MM.1S (cell line): ENCODE results near the gene CCDC157.

Experiments used
- DNase-seq: peaks from one replicate; pipeline ENCODE4 v3.0.0-alpha.2; 2015
- H2AFZ ChIP-seq: fragments of 300-600 bp; sonication (generic); 2 replicates; pipeline ENCODE4 v1.6.0; 2016; ENCODE audit warnings: antibody characterized with exemption, low read length
- H3F3A ChIP-seq: fragments of 300-600 bp; sonication (generic); 2 replicates; pipeline ENCODE4 v1.6.1; 2016; ENCODE audit warnings: mild to moderate bottlenecking, antibody characterized with exemption, low read length, moderate library complexity, mixed read lengths; ENCODE audit not compliant: insufficient read depth
- H3K27ac ChIP-seq: fragments of 300-600 bp; sonication (generic); 2 replicates; pipeline ENCODE4 v1.5.1; 2016; ENCODE audit warnings: mild to moderate bottlenecking, low read length
- H3K27me3 ChIP-seq: fragments of 300-600 bp; sonication (generic); replicated peaks from 2 replicates; pipeline ENCODE4 v1.6.0; 2016; ENCODE audit warnings: low read length; ENCODE audit not compliant: insufficient read depth
- H3K36me3 ChIP-seq: fragments of 300-600 bp; sonication (generic); replicated peaks from 2 replicates; pipeline ENCODE4 v1.6.1; 2016; ENCODE audit warnings: mild to moderate bottlenecking, low read length, mixed read lengths; ENCODE audit not compliant: insufficient read depth
- H3K4me1 ChIP-seq: fragments of 300-600 bp; sonication (generic); 2 replicates; pipeline ENCODE4 v1.6.1; 2016; ENCODE audit warnings: low read length, mixed read lengths
- H3K4me2 ChIP-seq: fragments of 300-600 bp; sonication (generic); 2 replicates; pipeline ENCODE4 v1.6.0; 2016; ENCODE audit warnings: low read depth, low read length
- H3K4me3 ChIP-seq: fragments of 300-600 bp; sonication (generic); 2 replicates; pipeline ENCODE4 v1.5.1; 2016; ENCODE audit warnings: low read length, mixed read lengths
- H3K79me2 ChIP-seq: fragments of 300-600 bp; sonication (generic); 2 replicates; pipeline ENCODE4 v1.6.1; 2016; ENCODE audit warnings: mixed run types, low read length, mixed read lengths
- H3K9ac ChIP-seq: fragments of 300-600 bp; sonication (generic); 2 replicates; pipeline ENCODE4 v1.6.1; 2016; ENCODE audit warnings: low read length, mixed read lengths
- H3K9me2 ChIP-seq: fragments of 300-600 bp; sonication (generic); replicated peaks from 2 replicates; pipeline ENCODE4 v1.6.1; 2016; ENCODE audit warnings: mild to moderate bottlenecking, low read length, mixed read lengths; ENCODE audit not compliant: insufficient read depth
- H3K9me3 ChIP-seq: fragments of 300-600 bp; sonication (generic); replicated peaks from 2 replicates; pipeline ENCODE4 v1.6.1; 2016; ENCODE audit warnings: mild to moderate bottlenecking, low read length, mixed read lengths; ENCODE audit not compliant: insufficient read depth
- H4K20me1 ChIP-seq: fragments of 300-600 bp; sonication (generic); 2 replicates; pipeline ENCODE4 v1.6.1; 2016; ENCODE audit warnings: mild to moderate bottlenecking, low read length, moderate library complexity, mixed read lengths; ENCODE audit not compliant: insufficient read depth
- EZH2 ChIP-seq: fragments of 300-600 bp; sonication (generic); optimal IDR thresholded peaks from 2 replicates; pipeline ENCODE3; 2017; ENCODE audit warnings: low read depth, mild to moderate bottlenecking, antibody characterized with exemption, low read length, mixed read lengths
- EZH2phosphoT487 ChIP-seq: fragments of 300-600 bp; sonication (generic); IDR thresholded peaks from 2 replicates; pipeline ENCODE4 v1.6.1; 2018; ENCODE audit warnings: antibody characterized with exemption, low read length
- TF ChIP-seq, protein P1 (sequence below): fragments of 300-600 bp; sonication (generic); IDR thresholded peaks from 2 replicates; pipeline ENCODE4 v1.5.1; 2016; ENCODE audit warnings: antibody characterized with exemption, low read length, mixed read lengths

CCDC157 gene

DNA sequence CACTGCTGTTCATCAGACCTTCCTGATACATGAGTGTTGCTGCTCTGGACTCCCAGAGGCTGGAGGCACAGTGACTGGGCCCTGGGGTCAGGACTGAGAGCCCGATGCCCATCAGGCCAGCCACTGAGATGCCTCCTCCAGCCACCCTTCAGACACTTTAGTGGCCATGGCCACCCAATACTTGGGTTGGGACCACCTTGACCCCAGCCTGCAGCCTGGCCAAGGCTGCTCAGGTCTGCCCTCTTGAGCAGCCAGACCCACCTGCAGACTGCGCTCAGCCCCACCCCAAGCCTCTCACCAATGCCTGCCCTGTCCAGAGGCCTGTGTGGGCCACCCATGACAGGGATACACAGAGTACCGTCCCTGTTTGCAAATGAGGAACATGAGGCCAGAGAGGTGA lies 26.3 kb downstream of the CCDC157 start:
- Histone ChIP-seq H3K27me3 (no peaks in the 10 kb centered on the region), H3K79me2 (no peaks in the 10 kb centered on the region), H3K9me3 (no peaks in the 10 kb centered on the region), H3K9me2 (no peaks in the 10 kb centered on the region), H3K4me2 (no peak overlapping the region), H3K4me3 (no peak overlapping the region), H3K4me1 (0 out of 2 replicates have a peak, but pooled peaks cover 7% of the 10 kb centered on the region), H3K9ac (no peak overlapping the region), H3K27ac (no peak overlapping the region), H3F3A (no peaks in the 10 kb centered on the region), H4K20me1 (no peaks in the 10 kb centered on the region), H3K36me3 (no peaks in the 10 kb centered on the region), H2AFZ (no peak overlapping the region)
- TF ChIP-seq EZH2 (no peak), EZH2phosphoT487 (no peak)
- TF ChIP-seq, protein P1, sequence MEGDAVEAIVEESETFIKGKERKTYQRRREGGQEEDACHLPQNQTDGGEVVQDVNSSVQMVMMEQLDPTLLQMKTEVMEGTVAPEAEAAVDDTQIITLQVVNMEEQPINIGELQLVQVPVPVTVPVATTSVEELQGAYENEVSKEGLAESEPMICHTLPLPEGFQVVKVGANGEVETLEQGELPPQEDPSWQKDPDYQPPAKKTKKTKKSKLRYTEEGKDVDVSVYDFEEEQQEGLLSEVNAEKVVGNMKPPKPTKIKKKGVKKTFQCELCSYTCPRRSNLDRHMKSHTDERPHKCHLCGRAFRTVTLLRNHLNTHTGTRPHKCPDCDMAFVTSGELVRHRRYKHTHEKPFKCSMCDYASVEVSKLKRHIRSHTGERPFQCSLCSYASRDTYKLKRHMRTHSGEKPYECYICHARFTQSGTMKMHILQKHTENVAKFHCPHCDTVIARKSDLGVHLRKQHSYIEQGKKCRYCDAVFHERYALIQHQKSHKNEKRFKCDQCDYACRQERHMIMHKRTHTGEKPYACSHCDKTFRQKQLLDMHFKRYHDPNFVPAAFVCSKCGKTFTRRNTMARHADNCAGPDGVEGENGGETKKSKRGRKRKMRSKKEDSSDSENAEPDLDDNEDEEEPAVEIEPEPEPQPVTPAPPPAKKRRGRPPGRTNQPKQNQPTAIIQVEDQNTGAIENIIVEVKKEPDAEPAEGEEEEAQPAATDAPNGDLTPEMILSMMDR, result no peak
- no peak for DNase-seq

DNA sequence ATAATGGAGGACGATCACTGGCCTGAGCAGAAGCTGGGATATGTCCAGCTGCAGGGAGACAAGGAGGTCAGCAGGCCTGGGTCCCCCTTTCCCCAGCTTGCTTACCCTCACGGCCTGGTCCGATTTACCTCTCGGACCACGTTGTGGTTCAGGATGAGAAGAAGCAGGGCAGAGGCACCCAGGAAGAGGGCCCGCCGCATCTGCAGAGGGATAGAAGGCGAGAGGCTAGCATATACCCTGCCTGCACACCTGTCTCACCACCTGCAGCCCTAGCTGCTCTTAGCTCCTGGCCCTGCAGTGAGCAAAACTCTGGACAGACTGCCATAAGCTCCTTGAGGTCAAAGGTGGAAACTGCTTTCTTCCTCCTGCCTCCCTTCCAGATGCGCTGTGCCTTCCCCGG lies 29.1 kb downstream of the CCDC157 start:
- Histone ChIP-seq H3K9ac (no peak overlapping the region), H3K79me2 (no peaks in the 10 kb centered on the region), H3K27ac (no peak overlapping the region), H3K4me1 (0 out of 2 replicates have a peak, but pooled peaks cover 7% of the 10 kb centered on the region), H3K36me3 (no peaks in the 10 kb centered on the region), H3K4me3 (no peak overlapping the region), H4K20me1 (no peaks in the 10 kb centered on the region), H3K9me2 (no peaks in the 10 kb centered on the region), H3K27me3 (no peaks in the 10 kb centered on the region), H3K9me3 (no peaks in the 10 kb centered on the region), H3F3A (no peaks in the 10 kb centered on the region), H3K4me2 (0 out of 2 replicates have a peak overlapping the region, but pooled peaks have one; percentile 69), H2AFZ (no peak overlapping the region)
- no peak for TF ChIP-seq EZH2phosphoT487
- no peak for TF ChIP-seq EZH2
- TF ChIP-seq, protein P1, result no peak
- no peak for DNase-seq

DNA sequence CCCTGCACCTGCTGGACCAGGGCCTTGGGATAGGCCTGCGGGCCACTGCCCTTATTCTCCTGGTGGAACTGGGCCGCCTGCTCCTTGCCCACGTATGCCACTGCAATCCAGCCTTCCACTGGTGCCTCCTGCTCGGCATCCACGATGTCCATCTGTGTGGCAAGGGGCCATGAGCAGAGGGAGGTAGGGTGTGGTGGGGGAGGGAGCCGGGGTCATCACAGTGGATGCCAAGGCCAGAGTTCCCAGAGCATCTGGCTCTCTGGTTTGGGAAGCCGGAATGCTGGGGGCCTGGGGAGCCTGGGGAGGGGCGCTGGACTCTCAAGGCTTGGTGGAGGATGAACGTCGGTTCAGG lies 29.8 kb downstream of the CCDC157 start:
- peak overlapping the region; percentile 57; the same call in 1 of the 2 replicates for H3K9ac ChIP-seq
- no peaks in the 10 kb centered on the region for H3K36me3 ChIP-seq
- no peaks in the 10 kb centered on the region for H4K20me1 ChIP-seq
- H3K79me2 ChIP-seq, result no peaks in the 10 kb centered on the region
- no peaks in the 10 kb centered on the region for H3K9me3 ChIP-seq
- no peaks in the 10 kb centered on the region for H3K9me2 ChIP-seq
- DNase-seq, result no peak
- no peak for TF ChIP-seq EZH2phosphoT487
- TF ChIP-seq, protein P1, result no peak
- no peak for TF ChIP-seq EZH2
- peak overlapping the region; percentile 69 for H3K4me2 ChIP-seq
- H3K27me3 ChIP-seq, result no peaks in the 10 kb centered on the region
- H3K4me1 ChIP-seq, result peaks cover 11% of the 10 kb centered on the region
- H2AFZ ChIP-seq, result peak overlapping the region; percentile 78
- H3K4me3 ChIP-seq, result peak overlapping the region; percentile 66
- no peak overlapping the region for H3K27ac ChIP-seq
- H3F3A ChIP-seq, result no peaks in the 10 kb centered on the region
